Mesothelial cell of epicardium (in vitro differentiated cells): Measurements from ENCODE around the gene TAS1R1. TPM values are rescaled to one million over a fixed set of nuclear protein-coding genes. Genes with fewer than 3 reads are reported as not detected.

Experiments
- DNase-seq, 2 experiments: peaks; one replicate each; pipeline ENCODE4 v3.0.0; 2021; ENCODE audit warnings: low spot score in 2 of 2; ENCODE audit not compliant: unreplicated experiment in 2 of 2
- H3K27ac Mint-ChIP-seq: 2 replicates; pipeline ENCODE4 v1.8.0; 2021; ENCODE audit warnings: mixed read lengths
- H3K27me3 Mint-ChIP-seq: 2 replicates; pipeline ENCODE4 v1.8.0; 2021; ENCODE audit warnings: low read depth, mixed read lengths
- H3K36me3 Mint-ChIP-seq: 2 replicates; pipeline ENCODE4 v1.8.0; 2021; ENCODE audit warnings: mixed read lengths
- H3K4me1 Mint-ChIP-seq: 2 replicates; pipeline ENCODE4 v1.8.0; 2021; ENCODE audit warnings: mixed read lengths
- H3K4me3 Mint-ChIP-seq: 2 replicates; pipeline ENCODE4 v1.8.0; 2021; ENCODE audit warnings: mild to moderate bottlenecking, moderate library complexity, mixed read lengths
- H3K9me3 Mint-ChIP-seq: 2 replicates; pipeline ENCODE4 v1.8.0; 2021; ENCODE audit warnings: mixed read lengths
- CTCF ChIP-seq: fragments of 200-600 bp; sonication (generic); IDR thresholded peaks from one replicate; pipeline ENCODE4 v1.5.0; 2021; ENCODE audit warnings: antibody characterized with exemption; ENCODE audit not compliant: unreplicated experiment
- total RNA-seq: library from RNA; stranded (reverse); gene quantifications from 3 replicates; pipeline ENCODE4 v1.2.1, GENCODE V29; 2021

The TAS1R1 gene
- total RNA-seq, 1 donor from 2014 or later = not detected

GRCh38 chr1:6523566-6523965 is 31.5 kb upstream of the TAS1R1 start:
- no peaks in the 10 kb centered on the region for H3K9me3 Mint-ChIP-seq
- peaks cover 25% of the 10 kb centered on the region for H3K36me3 Mint-ChIP-seq
- H3K27ac Mint-ChIP-seq = no peak overlapping the region
- no peak for TF ChIP-seq CTCF
- no peak for DNase-seq
- no peak overlapping the region for H3K4me3 Mint-ChIP-seq
- H3K27me3 Mint-ChIP-seq = no peaks in the 10 kb centered on the region
- H3K4me1 Mint-ChIP-seq = peaks cover 18% of the 10 kb centered on the region

GRCh38 chr1:6526316-6526715 is 28.8 kb upstream of the TAS1R1 start:
- no peak for TF ChIP-seq CTCF
- H3K36me3 Mint-ChIP-seq = peaks cover 32% of the 10 kb centered on the region
- no peaks in the 10 kb centered on the region for H3K9me3 Mint-ChIP-seq
- H3K27me3 Mint-ChIP-seq = no peaks in the 10 kb centered on the region
- DNase-seq = no peak
- no peak overlapping the region for H3K4me3 Mint-ChIP-seq
- H3K27ac Mint-ChIP-seq = no peak overlapping the region
- no peaks in the 10 kb centered on the region for H3K4me1 Mint-ChIP-seq

GRCh38 chr1:6528492-6528891 is 26.6 kb upstream of the TAS1R1 start:
- DNase-seq = no peak
- Mint-ChIP-seq H3K36me3 (peaks cover 45% of the 10 kb centered on the region), H3K27ac (no peak overlapping the region), H3K9me3 (no peaks in the 10 kb centered on the region), H3K27me3 (no peaks in the 10 kb centered on the region), H3K4me3 (no peak overlapping the region), H3K4me1 (no peaks in the 10 kb centered on the region)
- TF ChIP-seq CTCF = no peak

GRCh38 chr1:6530504-6531160 is 24.5 kb upstream of the TAS1R1 start:
- Mint-ChIP-seq H3K27ac (no peak overlapping the region), H3K4me1 (no peaks in the 10 kb centered on the region), H3K27me3 (no peaks in the 10 kb centered on the region), H3K9me3 (no peaks in the 10 kb centered on the region), H3K4me3 (no peak overlapping the region), H3K36me3 (peaks cover 49% of the 10 kb centered on the region)
- DNase-seq = no peak
- TF ChIP-seq CTCF = no peak

- H3K27ac Mint-ChIP-seq = no peak overlapping the region
- no peak overlapping the region for H3K4me3 Mint-ChIP-seq
- H3K27me3 Mint-ChIP-seq = no peaks in the 10 kb centered on the region
- H3K4me1 Mint-ChIP-seq = no peaks in the 10 kb centered on the region
- H3K9me3 Mint-ChIP-seq = no peaks in the 10 kb centered on the region
- H3K36me3 Mint-ChIP-seq = peaks cover 39% of the 10 kb centered on the region
- DNase-seq = no peak
- no peak for TF ChIP-seq CTCF
Measured at GRCh38 chr1:6531996-6532395, 23.1 kb upstream of the TAS1R1 start.
